Vagina (tissue), 2 donors: Measurements from ENCODE around the gene UNC5B.

Experiments used
- POLR2A ChIP-seq, 2 donors: fragments of 450-650 bp; IDR thresholded peaks; one replicate each; pipeline ENCODE4 v1.6.1; 2017; ENCODE audit warnings: antibody characterized with exemption in 2 of 2, mild to moderate bottlenecking in 2 of 2, moderate library complexity in 2 of 2
- POLR2AphosphoS5 ChIP-seq, 2 donors: sonication (generic); formaldehyde crosslinking; IDR thresholded peaks; one replicate each; pipeline ENCODE4 v1.9.0; 2017; ENCODE audit warnings: antibody characterized with exemption in 2 of 2, mild to moderate bottlenecking in 2 of 2, low read depth in 1 of 2; ENCODE audit not compliant: insufficient read depth in 1 of 2
- TF ChIP-seq, protein P1 (sequence below), 3 experiments: fragments of 450-650 bp in 2 of 3; fragments of 200-600 bp in 1 of 3; sonication (generic) in 1 of 3; IDR thresholded peaks; one replicate each; pipeline ENCODE4 v1.5.1; 2017 to 2019; ENCODE audit warnings: antibody characterized with exemption in 3 of 3, mild to moderate bottlenecking in 2 of 3, moderate library complexity in 2 of 3

DNA sequence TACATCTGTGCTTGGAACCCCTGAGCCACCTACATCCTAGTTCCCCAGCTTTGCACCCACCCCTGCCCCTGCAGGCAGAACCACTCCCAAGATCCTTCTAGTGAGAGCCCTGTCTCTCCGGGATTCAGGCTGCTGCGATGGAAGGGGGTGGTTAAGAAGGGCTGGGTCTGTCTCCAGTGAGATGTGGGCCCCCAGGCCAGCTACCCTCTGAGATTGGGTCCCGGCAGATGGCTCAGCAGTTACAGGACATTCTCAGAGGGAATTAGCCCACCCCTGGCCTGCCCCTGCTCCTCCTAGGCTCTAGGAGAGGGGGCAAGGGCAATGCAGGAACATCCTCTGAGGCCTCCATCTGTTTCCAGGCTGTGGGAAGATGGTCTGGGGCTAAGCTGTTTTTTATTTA, 134.4 kb downstream of the UNC5B start:
- TF ChIP-seq, protein P1, sequence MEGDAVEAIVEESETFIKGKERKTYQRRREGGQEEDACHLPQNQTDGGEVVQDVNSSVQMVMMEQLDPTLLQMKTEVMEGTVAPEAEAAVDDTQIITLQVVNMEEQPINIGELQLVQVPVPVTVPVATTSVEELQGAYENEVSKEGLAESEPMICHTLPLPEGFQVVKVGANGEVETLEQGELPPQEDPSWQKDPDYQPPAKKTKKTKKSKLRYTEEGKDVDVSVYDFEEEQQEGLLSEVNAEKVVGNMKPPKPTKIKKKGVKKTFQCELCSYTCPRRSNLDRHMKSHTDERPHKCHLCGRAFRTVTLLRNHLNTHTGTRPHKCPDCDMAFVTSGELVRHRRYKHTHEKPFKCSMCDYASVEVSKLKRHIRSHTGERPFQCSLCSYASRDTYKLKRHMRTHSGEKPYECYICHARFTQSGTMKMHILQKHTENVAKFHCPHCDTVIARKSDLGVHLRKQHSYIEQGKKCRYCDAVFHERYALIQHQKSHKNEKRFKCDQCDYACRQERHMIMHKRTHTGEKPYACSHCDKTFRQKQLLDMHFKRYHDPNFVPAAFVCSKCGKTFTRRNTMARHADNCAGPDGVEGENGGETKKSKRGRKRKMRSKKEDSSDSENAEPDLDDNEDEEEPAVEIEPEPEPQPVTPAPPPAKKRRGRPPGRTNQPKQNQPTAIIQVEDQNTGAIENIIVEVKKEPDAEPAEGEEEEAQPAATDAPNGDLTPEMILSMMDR (IDR thresholded peaks at IDR 0.05) = no peak
- TF ChIP-seq POLR2AphosphoS5 (IDR thresholded peaks at IDR 0.05; ENCODE audit: insufficient read depth in 1 of 2, low read depth in 1 of 2) (no peak), POLR2A (IDR thresholded peaks at IDR 0.05) (no peak)
